Measurements from ENCODE around the gene KLF15.
"Not testable (repeated sequence)": the region's sequence is repeated elsewhere in the genome, so short reads cannot be mapped to it uniquely, and the experiment has no call there.

- TF ChIP-seq CTCF (conservative IDR thresholded peaks at IDR 0.05; ENCODE audit: low read depth, low read length); EZH2phosphoT487 (IDR thresholded peaks at IDR 0.05; ENCODE audit: borderline replicate concordance, low read length); EZH2 (IDR thresholded peaks at IDR 0.05; ENCODE audit: low read length, unreplicated experiment): not testable (repeated sequence)
Observed at GRCh38 chr3:126331812-126332336, 25.3 kb downstream of the KLF15 start.

Data from PC-3 (cell line).